ENCODE measurements around the gene LCE6A. TPM values are rescaled to one million over a fixed set of nuclear protein-coding genes. Genes with fewer than 3 reads are reported as not detected.

Gene LCE6A
- total RNA-seq, 4 donors from 2014 or later = not detected

DNA sequence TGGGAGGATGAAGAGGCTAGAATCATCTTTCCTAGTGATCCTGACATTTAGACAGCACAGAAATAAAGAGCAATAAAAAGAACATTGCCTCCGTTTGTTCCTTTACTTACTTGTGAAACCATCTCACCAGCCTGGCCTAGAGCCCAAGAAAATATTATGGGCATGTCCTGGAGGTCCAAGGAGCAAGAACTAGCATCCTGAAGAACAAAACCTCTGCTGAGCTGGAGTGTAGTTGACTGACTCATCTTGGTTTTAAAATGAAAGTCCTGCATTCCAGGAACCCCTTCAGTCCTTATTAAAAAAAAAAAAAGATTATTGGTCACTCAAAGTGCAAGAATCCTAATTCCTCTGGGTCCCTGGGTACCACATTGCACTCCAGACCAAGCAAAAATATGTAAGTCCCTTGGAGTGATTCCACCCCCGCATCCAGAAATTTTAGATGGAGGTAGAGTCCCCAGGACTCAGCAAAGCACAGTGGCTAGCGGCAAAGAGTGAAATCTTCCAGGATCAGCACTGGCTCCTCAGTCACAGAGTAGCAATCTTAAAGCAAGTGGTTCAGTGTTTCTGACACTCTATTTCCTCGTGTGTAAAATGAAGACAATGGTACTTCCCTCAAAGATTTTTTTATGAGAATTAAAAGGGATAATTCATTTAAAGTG, 42.4 kb downstream of the LCE6A start:
- no peak for DNase-seq (ENCODE audit: low spot score in 2 of 2)
- TF ChIP-seq, protein P1, sequence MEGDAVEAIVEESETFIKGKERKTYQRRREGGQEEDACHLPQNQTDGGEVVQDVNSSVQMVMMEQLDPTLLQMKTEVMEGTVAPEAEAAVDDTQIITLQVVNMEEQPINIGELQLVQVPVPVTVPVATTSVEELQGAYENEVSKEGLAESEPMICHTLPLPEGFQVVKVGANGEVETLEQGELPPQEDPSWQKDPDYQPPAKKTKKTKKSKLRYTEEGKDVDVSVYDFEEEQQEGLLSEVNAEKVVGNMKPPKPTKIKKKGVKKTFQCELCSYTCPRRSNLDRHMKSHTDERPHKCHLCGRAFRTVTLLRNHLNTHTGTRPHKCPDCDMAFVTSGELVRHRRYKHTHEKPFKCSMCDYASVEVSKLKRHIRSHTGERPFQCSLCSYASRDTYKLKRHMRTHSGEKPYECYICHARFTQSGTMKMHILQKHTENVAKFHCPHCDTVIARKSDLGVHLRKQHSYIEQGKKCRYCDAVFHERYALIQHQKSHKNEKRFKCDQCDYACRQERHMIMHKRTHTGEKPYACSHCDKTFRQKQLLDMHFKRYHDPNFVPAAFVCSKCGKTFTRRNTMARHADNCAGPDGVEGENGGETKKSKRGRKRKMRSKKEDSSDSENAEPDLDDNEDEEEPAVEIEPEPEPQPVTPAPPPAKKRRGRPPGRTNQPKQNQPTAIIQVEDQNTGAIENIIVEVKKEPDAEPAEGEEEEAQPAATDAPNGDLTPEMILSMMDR (IDR thresholded peaks at IDR 0.05) = no peak
- TF ChIP-seq POLR2A (IDR thresholded peaks at IDR 0.05) (no peak), EP300 (IDR thresholded peaks at IDR 0.05) (no peak)
- H3K4me3 ChIP-seq = no peak overlapping the region
- H3K36me3 ChIP-seq = no peaks in the 10 kb centered on the region
- no peaks in the 10 kb centered on the region for H3K9me3 ChIP-seq
- no peaks in the 10 kb centered on the region for H3K4me1 ChIP-seq
- H3K27me3 ChIP-seq = no peaks in the 10 kb centered on the region
- WGBS, 2 donors = 54 to 60% methylated on average over 4 of the region's 4 CpGs
- H3K27ac ChIP-seq = no peak overlapping the region

DNA sequence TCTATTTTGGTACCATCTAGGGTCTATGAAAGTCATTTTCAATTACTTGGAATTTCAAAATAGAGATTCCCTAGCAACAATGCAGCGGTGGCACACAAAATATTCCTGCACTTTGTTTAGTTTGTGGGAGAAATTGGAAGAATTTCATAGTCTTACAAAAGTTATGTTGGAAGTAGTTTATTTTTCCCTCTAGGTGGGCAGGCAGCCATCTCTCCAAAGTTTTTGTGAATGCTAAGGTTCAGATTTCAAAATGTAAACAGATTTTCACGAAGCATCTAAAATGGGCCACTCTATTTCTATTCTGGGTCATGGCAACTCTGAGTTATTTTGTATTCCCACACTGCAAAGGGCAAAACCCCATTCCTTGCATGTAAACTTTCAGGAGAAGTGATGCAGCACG, 43.4 kb downstream of the LCE6A start:
- WGBS, 2 donors = 36 to 47% methylated on average over 3 of the region's 3 CpGs
- Histone ChIP-seq H3K27me3 (no peaks in the 10 kb centered on the region), H3K9me3 (no peaks in the 10 kb centered on the region), H3K27ac (no peak overlapping the region), H3K36me3 (no peaks in the 10 kb centered on the region), H3K4me3 (no peak overlapping the region), H3K4me1 (no peaks in the 10 kb centered on the region)
- DNase-seq (ENCODE audit: low spot score in 2 of 2) = no peak
- TF ChIP-seq POLR2A (IDR thresholded peaks at IDR 0.05) (no peak), EP300 (IDR thresholded peaks at IDR 0.05) (no peak)
- TF ChIP-seq, protein P1 (IDR thresholded peaks at IDR 0.05) = no peak

DNA sequence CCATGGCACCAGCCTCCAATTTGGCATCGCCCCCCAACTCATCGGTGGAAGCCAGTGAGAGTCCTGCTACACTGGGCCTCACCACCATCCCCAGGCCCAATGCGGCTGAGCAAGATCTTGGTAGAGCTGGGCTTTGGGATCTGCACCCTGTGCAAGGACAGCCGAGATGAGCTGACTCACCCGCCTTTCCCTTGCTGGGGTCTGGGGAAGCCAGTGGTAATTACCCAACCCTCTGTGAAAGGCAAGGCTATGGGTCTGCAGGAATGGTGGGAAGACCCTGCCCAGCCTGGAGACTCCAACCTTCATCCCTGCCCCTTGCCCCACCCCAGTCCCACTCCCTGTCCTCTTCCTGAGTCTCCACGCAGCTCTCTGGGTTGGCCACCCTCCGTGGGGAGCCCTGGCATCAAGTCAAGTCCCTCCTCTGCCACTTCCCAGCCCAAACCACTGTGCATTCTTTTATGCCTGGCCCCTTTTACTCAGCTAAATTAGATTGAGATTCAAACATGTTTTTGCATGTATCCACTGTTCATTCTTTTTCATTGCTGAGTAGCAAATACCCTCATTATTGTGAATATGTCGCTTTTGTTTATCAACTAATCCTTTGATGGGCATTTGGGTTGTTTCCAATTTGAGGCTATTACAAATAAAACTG, 44.2 kb downstream of the LCE6A start:
- no peaks in the 10 kb centered on the region for H3K9me3 ChIP-seq
- DNase-seq (ENCODE audit: low spot score in 2 of 2) = no peak
- H3K4me1 ChIP-seq = no peaks in the 10 kb centered on the region
- H3K27ac ChIP-seq = no peak overlapping the region
- WGBS, 2 donors = 46 to 72% methylated on average over 5 to 8 of the region's 8 CpGs
- H3K27me3 ChIP-seq = no peaks in the 10 kb centered on the region
- TF ChIP-seq POLR2A (IDR thresholded peaks at IDR 0.05) (no peak), EP300 (IDR thresholded peaks at IDR 0.05) (no peak)
- TF ChIP-seq, protein P1 (IDR thresholded peaks at IDR 0.05) = no peak
- H3K36me3 ChIP-seq = no peaks in the 10 kb centered on the region
- H3K4me3 ChIP-seq = no peak overlapping the region

DNA sequence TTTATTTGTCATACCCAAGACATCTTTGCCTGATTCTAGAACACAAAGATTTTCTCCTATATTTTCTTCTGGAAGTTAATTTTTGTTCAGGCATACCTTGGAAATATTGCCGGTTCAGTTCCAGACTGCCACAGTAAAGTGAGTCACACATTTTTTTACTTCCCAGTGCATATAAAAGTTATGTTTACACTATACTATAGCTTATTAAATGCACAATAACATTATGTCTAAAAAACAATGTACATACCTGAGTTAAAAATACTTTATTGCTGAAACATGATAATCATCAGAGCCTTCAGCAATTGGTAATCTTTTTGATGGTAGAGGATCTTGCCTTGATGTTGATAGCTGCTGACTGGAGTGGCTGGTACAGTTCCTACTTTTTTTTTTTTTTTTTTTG, 45.5 kb downstream of the LCE6A start:
- WGBS, 2 donors = 85 to 86% methylated on average over 1 of the region's 1 CpG
- Histone ChIP-seq H3K27ac (no peak overlapping the region), H3K4me1 (no peaks in the 10 kb centered on the region), H3K36me3 (no peaks in the 10 kb centered on the region), H3K4me3 (no peak overlapping the region), H3K9me3 (no peaks in the 10 kb centered on the region), H3K27me3 (no peaks in the 10 kb centered on the region)
- TF ChIP-seq, protein P1 (IDR thresholded peaks at IDR 0.05) = no peak
- no peak for TF ChIP-seq POLR2A (IDR thresholded peaks at IDR 0.05)
- TF ChIP-seq EP300 (IDR thresholded peaks at IDR 0.05) = no peak
- DNase-seq (ENCODE audit: low spot score in 2 of 2) = no peak

Other genes starting within 250 kb of the LCE6A start
- gene LCE3C, start 242.6 kb upstream of the LCE6A start, total RNA-seq = not detected
- not detected for gene LCE3B, start 229.0 kb upstream of the LCE6A start, total RNA-seq
- not detected for gene LCE3A, start 219.8 kb upstream of the LCE6A start, total RNA-seq
- not detected for gene LCE2D, start 179.5 kb upstream of the LCE6A start, total RNA-seq
- gene LCE2C, start 167.6 kb upstream of the LCE6A start, total RNA-seq = not detected
- gene LCE2B, start 156.7 kb upstream of the LCE6A start, total RNA-seq = not detected
- gene LCE2A, start 144.5 kb upstream of the LCE6A start, total RNA-seq = not detected
- gene LCE4A, start 134.7 kb upstream of the LCE6A start, total RNA-seq = not detected
- gene KPRP, start 84.8 kb upstream of the LCE6A start, total RNA-seq = not detected
- gene LCE1F, start 67.7 kb upstream of the LCE6A start, total RNA-seq = not detected
- not detected for gene LCE1E, start 56.6 kb upstream of the LCE6A start, total RNA-seq
- gene LCE1D, start 46.1 kb upstream of the LCE6A start, total RNA-seq = not detected
- gene LCE1C, start 36.2 kb upstream of the LCE6A start, total RNA-seq = not detected
- not detected for gene LCE1B, start 30.9 kb upstream of the LCE6A start, total RNA-seq
- gene LCE1A, start 15.4 kb upstream of the LCE6A start, total RNA-seq = not detected
- gene LCE7A, start 17.1 kb downstream of the LCE6A start, total RNA-seq = not detected
- not detected for gene SMCP, start 35.5 kb downstream of the LCE6A start, total RNA-seq
- not detected for gene IVL, start 65.7 kb downstream of the LCE6A start, total RNA-seq
- not detected for gene SPRR5, start 104.3 kb downstream of the LCE6A start, total RNA-seq
- not detected for gene SPRR4, start 127.8 kb downstream of the LCE6A start, total RNA-seq
- not detected for gene SPRR1A, start 141.2 kb downstream of the LCE6A start, total RNA-seq
- gene SPRR3, start 158.9 kb downstream of the LCE6A start, total RNA-seq = not detected
- gene SPRR1B, start 188.3 kb downstream of the LCE6A start, total RNA-seq = not detected
- not detected for gene SPRR2D, start 198.3 kb downstream of the LCE6A start, total RNA-seq
- not detected for gene SPRR2A, start 214.7 kb downstream of the LCE6A start, total RNA-seq
- not detected for gene SPRR2B, start 228.8 kb downstream of the LCE6A start, total RNA-seq

All from tibial nerve (tissue), 4 donors.